C4-2B (cell line): ENCODE data around the gene TPO.

Experiments
- CTCF ChIP-seq: fragments of 450-650 bp; conservative IDR thresholded peaks from 2 replicates; pipeline ENCODE4 v1.5.1; 2017; ENCODE audit warnings: mild to moderate bottlenecking
- ZFX ChIP-seq: fragments of 450-650 bp; IDR thresholded peaks from 2 replicates; pipeline ENCODE4 v1.6.1; 2017

- TF ChIP-seq CTCF, result no peak
- TF ChIP-seq ZFX, result no peak
These were observed 12.1 kb upstream of the TPO start for GRCh38 chr2:1400943-1401735.
